WTC11 (cell line): ENCODE data around the gene LINS1.

Experiments
- ATF3 ChIP-seq: sonication (generic); formaldehyde crosslinking; conservative IDR thresholded peaks from 2 replicates; pipeline ENCODE4 v1.8.1; 2022; ENCODE audit warnings: mild to moderate bottlenecking, missing genetic modification reagents
- CTCF ChIP-seq: fragments of 200-600 bp; IDR thresholded peaks from 2 replicates; pipeline ENCODE4 v1.8.0; 2022; ENCODE audit warnings: antibody characterized with exemption
- PRDM15 ChIP-seq: sonication (generic); formaldehyde crosslinking; IDR thresholded peaks from 2 replicates; pipeline ENCODE4 v1.8.0; 2022; ENCODE audit warnings: missing genetic modification reagents

DNA sequence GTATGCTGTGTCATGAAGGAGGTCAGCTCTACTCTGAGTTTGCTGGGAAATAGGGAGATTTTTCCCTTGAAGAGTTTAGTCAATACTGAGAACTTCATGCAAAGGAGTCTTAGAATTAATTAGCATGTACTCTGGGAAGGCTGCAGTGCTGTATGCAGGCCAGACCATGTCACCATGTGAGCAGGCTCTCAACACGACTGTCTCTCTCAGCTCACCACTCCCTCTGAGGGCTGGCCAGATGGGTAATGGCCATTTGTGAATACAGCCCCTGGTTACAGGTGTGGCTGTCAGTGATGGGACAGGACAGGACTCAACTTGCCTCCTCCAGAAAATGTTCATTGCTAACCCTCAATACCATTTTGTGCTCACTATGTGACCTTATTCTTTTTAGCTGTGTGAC lies 68.1 kb downstream of the LINS1 start:
- TF ChIP-seq ATF3 (CRISPR knock-in tag) = no peak
- TF ChIP-seq CTCF = no peak
- TF ChIP-seq PRDM15 = no peak
